ENCODE measurements around the gene ZFP92.

Gene ZFP92

DNA sequence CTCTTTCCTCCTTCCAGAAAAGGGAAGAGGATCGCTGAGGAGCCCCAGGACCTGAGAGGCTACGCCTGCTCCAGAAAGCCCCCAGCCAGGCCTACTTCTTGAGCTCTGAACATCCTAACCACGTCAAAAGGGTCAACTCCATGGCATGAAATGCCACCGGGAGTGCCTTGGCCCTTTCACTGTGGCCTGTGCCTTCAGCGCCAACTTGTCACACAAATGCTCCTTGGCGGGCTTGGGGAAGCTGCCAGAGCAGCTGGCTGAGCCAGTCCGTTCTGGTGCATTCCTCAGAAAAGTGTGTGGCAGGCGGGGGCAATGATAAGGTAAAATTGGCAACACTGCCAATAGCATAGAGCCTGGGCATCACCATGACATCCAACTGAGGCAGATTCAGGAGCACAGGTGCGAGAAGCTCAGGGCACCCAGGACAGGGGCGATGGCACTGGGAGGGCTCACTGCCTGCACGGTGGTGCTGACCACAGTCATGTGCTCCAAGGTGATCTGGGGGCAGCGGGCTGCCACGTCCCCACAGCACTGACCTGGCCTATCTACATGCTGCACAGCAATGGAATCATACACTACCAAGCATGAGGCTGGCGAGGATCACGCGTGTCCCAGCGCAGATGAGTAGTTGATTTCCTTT, 46.7 kb downstream of the ZFP92 start:
- no peak for DNase-seq

DNA sequence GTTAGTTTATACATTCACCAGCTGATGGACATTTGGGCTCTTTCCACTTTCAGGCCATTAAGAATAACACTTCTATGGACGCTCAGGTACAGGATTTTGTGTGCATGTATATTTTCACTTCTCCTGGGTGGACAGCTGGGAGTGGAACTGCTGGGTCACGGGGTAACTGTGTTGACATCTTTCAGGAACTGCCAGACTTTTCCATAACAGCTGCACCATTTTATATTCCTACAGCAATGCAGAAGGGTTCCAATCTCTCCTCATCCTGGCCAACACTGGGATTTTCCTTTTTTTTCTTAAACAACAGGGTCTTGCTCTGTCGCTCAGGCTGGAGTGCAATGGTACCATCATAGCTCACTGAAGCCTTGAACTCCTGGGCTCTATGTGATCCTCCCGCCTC, 47.2 kb downstream of the ZFP92 start:
- no peak for DNase-seq

DNA sequence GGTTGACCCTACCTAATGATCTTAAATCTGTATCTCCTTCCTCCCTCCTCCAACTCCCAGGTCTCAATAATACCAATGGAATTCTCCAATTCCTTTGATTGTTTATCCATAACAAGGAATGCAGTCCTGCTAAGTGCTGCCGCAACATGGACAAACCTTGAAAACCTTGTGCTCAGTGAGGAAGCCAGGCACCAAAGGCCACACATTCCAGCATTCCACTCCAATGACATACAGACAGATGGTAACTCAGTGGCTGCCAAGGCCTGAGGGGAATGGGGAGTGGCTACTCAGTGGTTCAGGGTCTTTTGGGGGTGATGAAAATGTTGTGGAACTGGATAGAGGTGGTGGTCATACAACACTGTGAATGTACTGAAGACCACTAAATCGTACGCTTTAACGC, 48.7 kb downstream of the ZFP92 start:
- no peak for DNase-seq

DNA sequence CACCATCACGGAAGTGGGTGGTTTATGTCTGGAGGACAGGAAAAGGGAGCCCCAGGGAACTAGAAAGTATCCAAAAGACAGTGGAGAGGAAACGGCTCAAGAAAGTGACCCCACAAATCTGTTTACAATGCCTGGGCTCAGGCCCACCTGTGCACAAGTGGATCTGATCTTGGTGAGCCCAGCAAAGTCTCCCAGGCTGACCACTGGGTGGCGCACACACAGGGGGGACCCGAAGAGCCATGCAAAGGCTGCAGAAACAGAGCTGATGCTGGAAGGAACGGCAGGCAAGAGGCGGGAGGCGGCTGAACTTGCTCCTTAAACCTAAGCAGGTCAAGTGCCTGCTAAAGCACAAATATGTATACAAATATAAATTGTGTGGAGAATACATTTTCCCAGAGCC, 49.6 kb downstream of the ZFP92 start:
- peak; percentile 46 for DNase-seq
